Coronary artery (tissue), 2 donors: ENCODE measurements around the gene ANTXR1.

Source experiments
- DNase-seq: peaks from one replicate; pipeline ENCODE4 v3.0.0-alpha.2; 2017; ENCODE audit warnings: low spot score
- H3K27ac ChIP-seq, 2 donors: fragments of 200-600 bp; sonication (generic); one replicate each; pipeline ENCODE4 v1.5.1; 2016 to 2019
- H3K4me3 ChIP-seq: fragments of 200-600 bp; sonication (generic); 2 replicates; pipeline ENCODE4 v1.5.1; 2016; ENCODE audit warnings: mild to moderate bottlenecking, moderate library complexity
- CTCF ChIP-seq: fragments of 200-600 bp; sonication (generic); IDR thresholded peaks from one replicate; pipeline ENCODE4 v1.5.1; 2019; ENCODE audit warnings: antibody characterized with exemption

The ANTXR1 gene

GRCh38 chr2:69278366-69278765, 265.4 kb downstream of the ANTXR1 start:
- H3K4me3 ChIP-seq: no peak overlapping the region
- TF ChIP-seq CTCF: no peak
- H3K27ac ChIP-seq: no peak overlapping the region
- DNase-seq: no peak

GRCh38 chr2:69279211-69279610, 266.2 kb downstream of the ANTXR1 start:
- H3K4me3 ChIP-seq: no peak overlapping the region
- H3K27ac ChIP-seq: no peak overlapping the region
- no peak for TF ChIP-seq CTCF
- DNase-seq: no peak

- no peak for TF ChIP-seq CTCF
- Histone ChIP-seq H3K27ac (no peak overlapping the region), H3K4me3 (no peak overlapping the region)
- no peak for DNase-seq
Measured at GRCh38 chr2:69279931-69280681, 267.1 kb downstream of the ANTXR1 start.

- TF ChIP-seq CTCF: no peak
- no peak overlapping the region for H3K27ac ChIP-seq
- DNase-seq: no peak
- H3K4me3 ChIP-seq: no peak overlapping the region
Measured at GRCh38 chr2:69280796-69281412, 267.9 kb downstream of the ANTXR1 start.

- TF ChIP-seq CTCF: no peak
- no peak overlapping the region for H3K27ac ChIP-seq
- no peak for DNase-seq
- no peak overlapping the region for H3K4me3 ChIP-seq
Measured at GRCh38 chr2:69285379-69285894, 272.5 kb downstream of the ANTXR1 start.

- no peak for TF ChIP-seq CTCF
- no peak overlapping the region for H3K27ac ChIP-seq
- DNase-seq: no peak
- no peak overlapping the region for H3K4me3 ChIP-seq
Measured at GRCh38 chr2:69287544-69287943, 274.6 kb downstream of the ANTXR1 start.

- Histone ChIP-seq H3K4me3 (no peak overlapping the region), H3K27ac (no peak overlapping the region)
- DNase-seq: no peak
- no peak for TF ChIP-seq CTCF
Measured at GRCh38 chr2:69288429-69288828, 275.4 kb downstream of the ANTXR1 start.
